HEK293 (cell line): ENCODE data around the gene CKLF.

Experiments used
- KLF16 ChIP-seq: fragments of 450-650 bp; formaldehyde crosslinking; IDR thresholded peaks from 2 replicates; pipeline ENCODE4 v1.5.1; 2017; ENCODE audit warnings: missing biosample characterization, missing genetic modification characterization
- ZNF664 ChIP-seq: fragments of 450-650 bp; formaldehyde crosslinking; IDR thresholded peaks from 2 replicates; pipeline ENCODE4 v1.5.1; 2016; ENCODE audit warnings: missing biosample characterization, missing genetic modification characterization
- ZNF785 ChIP-seq: fragments of 450-650 bp; formaldehyde crosslinking; IDR thresholded peaks from 2 replicates; pipeline ENCODE4 v1.5.1; 2016; ENCODE audit warnings: missing biosample characterization, missing genetic modification characterization
- TF ChIP-seq, protein P1 (sequence below): fragments of 450-650 bp; formaldehyde crosslinking; IDR thresholded peaks from 2 replicates; pipeline ENCODE4 v1.5.1; 2016; ENCODE audit warnings: missing biosample characterization, missing genetic modification characterization
- TF ChIP-seq, protein P2 (sequence below): fragments of 450-650 bp; formaldehyde crosslinking; IDR thresholded peaks from 2 replicates; pipeline ENCODE4 v1.5.1; 2017; ENCODE audit warnings: missing biosample characterization, missing genetic modification characterization
- TF ChIP-seq, protein P3 (sequence below): fragments of 450-650 bp; formaldehyde crosslinking; IDR thresholded peaks from 2 replicates; pipeline ENCODE4 v1.5.1; 2016; ENCODE audit warnings: missing biosample characterization, missing genetic modification characterization
- TF ChIP-seq, protein P4 (sequence below): fragments of 450-650 bp; formaldehyde crosslinking; IDR thresholded peaks from 2 replicates; pipeline ENCODE4 v1.5.1; 2016; ENCODE audit warnings: missing biosample characterization, missing genetic modification characterization
- TF ChIP-seq, protein P5 (sequence below): fragments of 450-650 bp; formaldehyde crosslinking; IDR thresholded peaks from 2 replicates; pipeline ENCODE4 v1.5.1; 2016; ENCODE audit warnings: missing biosample characterization, missing genetic modification characterization
- TF ChIP-seq, protein P6 (sequence below): fragments of 450-650 bp; formaldehyde crosslinking; IDR thresholded peaks from 2 replicates; pipeline ENCODE4 v1.5.1; 2016; ENCODE audit warnings: missing biosample characterization, missing genetic modification characterization
- TF ChIP-seq, protein P7 (sequence below): fragments of 450-650 bp; formaldehyde crosslinking; IDR thresholded peaks from 2 replicates; pipeline ENCODE4 v1.5.1; 2016; ENCODE audit warnings: missing biosample characterization, missing genetic modification characterization, low read depth

DNA sequence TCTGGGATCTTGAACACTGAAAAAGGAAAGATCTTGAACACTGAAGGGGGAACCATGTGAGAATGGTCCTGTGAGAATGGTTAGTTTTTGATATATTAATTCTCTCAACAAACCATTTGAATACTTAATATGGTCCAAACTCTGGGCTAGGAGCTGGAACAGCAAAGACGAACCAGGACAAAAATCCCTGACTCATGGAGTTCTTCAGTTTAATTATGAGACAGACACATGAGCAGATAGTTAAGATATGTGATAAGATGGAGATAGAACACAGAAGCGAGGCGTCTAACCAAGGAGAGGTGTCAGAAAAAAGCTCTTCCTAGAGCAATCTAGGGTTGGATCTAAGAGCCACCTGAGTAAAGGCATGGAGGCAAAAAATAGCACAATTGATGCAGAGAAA, 1.6 kb downstream of the CKLF start:
- TF ChIP-seq, protein P1, sequence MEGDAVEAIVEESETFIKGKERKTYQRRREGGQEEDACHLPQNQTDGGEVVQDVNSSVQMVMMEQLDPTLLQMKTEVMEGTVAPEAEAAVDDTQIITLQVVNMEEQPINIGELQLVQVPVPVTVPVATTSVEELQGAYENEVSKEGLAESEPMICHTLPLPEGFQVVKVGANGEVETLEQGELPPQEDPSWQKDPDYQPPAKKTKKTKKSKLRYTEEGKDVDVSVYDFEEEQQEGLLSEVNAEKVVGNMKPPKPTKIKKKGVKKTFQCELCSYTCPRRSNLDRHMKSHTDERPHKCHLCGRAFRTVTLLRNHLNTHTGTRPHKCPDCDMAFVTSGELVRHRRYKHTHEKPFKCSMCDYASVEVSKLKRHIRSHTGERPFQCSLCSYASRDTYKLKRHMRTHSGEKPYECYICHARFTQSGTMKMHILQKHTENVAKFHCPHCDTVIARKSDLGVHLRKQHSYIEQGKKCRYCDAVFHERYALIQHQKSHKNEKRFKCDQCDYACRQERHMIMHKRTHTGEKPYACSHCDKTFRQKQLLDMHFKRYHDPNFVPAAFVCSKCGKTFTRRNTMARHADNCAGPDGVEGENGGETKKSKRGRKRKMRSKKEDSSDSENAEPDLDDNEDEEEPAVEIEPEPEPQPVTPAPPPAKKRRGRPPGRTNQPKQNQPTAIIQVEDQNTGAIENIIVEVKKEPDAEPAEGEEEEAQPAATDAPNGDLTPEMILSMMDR (tag by site-specific recombination): no peak
- TF ChIP-seq, protein P2, sequence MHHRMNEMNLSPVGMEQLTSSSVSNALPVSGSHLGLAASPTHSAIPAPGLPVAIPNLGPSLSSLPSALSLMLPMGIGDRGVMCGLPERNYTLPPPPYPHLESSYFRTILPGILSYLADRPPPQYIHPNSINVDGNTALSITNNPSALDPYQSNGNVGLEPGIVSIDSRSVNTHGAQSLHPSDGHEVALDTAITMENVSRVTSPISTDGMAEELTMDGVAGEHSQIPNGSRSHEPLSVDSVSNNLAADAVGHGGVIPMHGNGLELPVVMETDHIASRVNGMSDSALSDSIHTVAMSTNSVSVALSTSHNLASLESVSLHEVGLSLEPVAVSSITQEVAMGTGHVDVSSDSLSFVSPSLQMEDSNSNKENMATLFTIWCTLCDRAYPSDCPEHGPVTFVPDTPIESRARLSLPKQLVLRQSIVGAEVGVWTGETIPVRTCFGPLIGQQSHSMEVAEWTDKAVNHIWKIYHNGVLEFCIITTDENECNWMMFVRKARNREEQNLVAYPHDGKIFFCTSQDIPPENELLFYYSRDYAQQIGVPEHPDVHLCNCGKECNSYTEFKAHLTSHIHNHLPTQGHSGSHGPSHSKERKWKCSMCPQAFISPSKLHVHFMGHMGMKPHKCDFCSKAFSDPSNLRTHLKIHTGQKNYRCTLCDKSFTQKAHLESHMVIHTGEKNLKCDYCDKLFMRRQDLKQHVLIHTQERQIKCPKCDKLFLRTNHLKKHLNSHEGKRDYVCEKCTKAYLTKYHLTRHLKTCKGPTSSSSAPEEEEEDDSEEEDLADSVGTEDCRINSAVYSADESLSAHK (tag by site-specific recombination): no peak
- TF ChIP-seq, protein P3, sequence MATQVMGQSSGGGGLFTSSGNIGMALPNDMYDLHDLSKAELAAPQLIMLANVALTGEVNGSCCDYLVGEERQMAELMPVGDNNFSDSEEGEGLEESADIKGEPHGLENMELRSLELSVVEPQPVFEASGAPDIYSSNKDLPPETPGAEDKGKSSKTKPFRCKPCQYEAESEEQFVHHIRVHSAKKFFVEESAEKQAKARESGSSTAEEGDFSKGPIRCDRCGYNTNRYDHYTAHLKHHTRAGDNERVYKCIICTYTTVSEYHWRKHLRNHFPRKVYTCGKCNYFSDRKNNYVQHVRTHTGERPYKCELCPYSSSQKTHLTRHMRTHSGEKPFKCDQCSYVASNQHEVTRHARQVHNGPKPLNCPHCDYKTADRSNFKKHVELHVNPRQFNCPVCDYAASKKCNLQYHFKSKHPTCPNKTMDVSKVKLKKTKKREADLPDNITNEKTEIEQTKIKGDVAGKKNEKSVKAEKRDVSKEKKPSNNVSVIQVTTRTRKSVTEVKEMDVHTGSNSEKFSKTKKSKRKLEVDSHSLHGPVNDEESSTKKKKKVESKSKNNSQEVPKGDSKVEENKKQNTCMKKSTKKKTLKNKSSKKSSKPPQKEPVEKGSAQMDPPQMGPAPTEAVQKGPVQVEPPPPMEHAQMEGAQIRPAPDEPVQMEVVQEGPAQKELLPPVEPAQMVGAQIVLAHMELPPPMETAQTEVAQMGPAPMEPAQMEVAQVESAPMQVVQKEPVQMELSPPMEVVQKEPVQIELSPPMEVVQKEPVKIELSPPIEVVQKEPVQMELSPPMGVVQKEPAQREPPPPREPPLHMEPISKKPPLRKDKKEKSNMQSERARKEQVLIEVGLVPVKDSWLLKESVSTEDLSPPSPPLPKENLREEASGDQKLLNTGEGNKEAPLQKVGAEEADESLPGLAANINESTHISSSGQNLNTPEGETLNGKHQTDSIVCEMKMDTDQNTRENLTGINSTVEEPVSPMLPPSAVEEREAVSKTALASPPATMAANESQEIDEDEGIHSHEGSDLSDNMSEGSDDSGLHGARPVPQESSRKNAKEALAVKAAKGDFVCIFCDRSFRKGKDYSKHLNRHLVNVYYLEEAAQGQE: no peak
- TF ChIP-seq ZNF664 (no peak), ZNF785 (no peak), KLF16 (no peak)
- TF ChIP-seq, protein P4, sequence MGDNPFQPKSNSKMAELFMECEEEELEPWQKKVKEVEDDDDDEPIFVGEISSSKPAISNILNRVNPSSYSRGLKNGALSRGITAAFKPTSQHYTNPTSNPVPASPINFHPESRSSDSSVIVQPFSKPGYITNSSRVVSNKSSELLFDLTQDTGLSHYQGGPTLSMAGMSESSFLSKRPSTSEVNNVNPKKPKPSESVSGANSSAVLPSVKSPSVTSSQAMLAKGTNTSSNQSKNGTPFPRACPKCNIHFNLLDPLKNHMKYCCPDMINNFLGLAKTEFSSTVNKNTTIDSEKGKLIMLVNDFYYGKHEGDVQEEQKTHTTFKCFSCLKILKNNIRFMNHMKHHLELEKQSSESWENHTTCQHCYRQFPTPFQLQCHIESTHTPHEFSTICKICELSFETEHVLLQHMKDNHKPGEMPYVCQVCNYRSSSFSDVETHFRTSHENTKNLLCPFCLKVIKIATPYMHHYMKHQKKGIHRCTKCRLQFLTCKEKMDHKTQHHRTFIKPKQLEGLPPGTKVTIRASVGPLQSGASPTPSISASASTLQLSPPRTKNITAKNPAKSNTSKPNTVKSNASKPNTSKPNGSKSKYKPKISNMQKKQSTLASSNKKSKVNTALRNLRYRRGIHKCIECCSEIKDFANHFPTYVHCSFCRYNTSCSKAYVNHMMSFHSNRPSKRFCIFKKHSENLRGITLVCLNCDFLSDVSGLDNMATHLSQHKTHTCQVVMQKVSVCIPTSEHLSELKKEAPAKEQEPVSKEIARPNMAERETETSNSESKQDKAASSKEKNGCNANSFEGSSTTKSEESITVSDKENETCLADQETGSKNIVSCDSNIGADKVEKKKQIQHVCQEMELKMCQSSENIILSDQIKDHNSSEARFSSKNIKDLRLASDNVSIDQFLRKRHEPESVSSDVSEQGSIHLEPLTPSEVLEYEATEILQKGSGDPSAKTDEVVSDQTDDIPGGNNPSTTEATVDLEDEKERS (tag by site-specific recombination): no peak
- TF ChIP-seq, protein P5, sequence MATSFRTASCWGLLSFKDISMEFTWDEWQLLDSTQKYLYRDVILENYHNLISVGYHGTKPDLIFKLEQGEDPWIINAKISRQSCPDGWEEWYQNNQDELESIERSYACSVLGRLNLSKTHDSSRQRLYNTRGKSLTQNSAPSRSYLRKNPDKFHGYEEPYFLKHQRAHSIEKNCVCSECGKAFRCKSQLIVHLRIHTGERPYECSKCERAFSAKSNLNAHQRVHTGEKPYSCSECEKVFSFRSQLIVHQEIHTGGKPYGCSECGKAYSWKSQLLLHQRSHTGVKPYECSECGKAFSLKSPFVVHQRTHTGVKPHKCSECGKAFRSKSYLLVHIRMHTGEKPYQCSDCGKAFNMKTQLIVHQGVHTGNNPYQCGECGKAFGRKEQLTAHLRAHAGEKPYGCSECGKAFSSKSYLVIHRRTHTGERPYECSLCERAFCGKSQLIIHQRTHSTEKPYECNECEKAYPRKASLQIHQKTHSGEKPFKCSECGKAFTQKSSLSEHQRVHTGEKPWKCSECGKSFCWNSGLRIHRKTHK: no peak
- TF ChIP-seq, protein P6, sequence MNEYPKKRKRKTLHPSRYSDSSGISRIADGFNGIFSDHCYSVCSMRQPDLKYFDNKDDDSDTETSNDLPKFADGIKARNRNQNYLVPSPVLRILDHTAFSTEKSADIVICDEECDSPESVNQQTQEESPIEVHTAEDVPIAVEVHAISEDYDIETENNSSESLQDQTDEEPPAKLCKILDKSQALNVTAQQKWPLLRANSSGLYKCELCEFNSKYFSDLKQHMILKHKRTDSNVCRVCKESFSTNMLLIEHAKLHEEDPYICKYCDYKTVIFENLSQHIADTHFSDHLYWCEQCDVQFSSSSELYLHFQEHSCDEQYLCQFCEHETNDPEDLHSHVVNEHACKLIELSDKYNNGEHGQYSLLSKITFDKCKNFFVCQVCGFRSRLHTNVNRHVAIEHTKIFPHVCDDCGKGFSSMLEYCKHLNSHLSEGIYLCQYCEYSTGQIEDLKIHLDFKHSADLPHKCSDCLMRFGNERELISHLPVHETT: no peak
- TF ChIP-seq, protein P7, sequence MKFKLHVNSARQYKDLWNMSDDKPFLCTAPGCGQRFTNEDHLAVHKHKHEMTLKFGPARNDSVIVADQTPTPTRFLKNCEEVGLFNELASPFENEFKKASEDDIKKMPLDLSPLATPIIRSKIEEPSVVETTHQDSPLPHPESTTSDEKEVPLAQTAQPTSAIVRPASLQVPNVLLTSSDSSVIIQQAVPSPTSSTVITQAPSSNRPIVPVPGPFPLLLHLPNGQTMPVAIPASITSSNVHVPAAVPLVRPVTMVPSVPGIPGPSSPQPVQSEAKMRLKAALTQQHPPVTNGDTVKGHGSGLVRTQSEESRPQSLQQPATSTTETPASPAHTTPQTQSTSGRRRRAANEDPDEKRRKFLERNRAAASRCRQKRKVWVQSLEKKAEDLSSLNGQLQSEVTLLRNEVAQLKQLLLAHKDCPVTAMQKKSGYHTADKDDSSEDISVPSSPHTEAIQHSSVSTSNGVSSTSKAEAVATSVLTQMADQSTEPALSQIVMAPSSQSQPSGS (tag by site-specific recombination): no peak
